ENCODE data around the gene ELK3. TPM values are rescaled to one million over a fixed set of nuclear protein-coding genes. Genes with fewer than 3 reads are reported as not detected.

Gene ELK3
- total and polyA plus RNA-seq, 2 of the 13 experiments (the other 11 are each of a cell fraction or from before 2014, with no cell fraction given): 2.9 to 3.2 TPM

DNA sequence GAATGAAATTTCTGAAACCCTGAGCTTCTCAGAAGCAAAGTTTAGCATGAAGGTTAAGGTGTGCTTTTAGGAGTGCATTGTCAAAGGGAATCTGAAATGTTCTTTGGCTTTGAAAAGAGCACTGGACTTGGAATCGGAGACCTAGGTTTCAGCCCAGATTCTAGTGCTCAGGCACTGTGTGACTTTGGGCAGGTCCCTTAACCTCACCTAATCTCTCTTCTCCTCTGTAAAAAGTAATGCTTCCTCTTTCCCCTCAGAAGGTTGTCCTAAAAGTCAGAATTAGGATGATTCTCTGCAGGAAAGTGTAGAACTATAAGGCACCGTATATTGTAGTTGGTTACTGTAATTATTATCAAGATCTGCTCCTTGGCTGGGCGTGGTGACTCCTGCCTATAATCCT lies 38.0 kb upstream of the ELK3 start (continued):
- TF ChIP-seq, protein P1, sequence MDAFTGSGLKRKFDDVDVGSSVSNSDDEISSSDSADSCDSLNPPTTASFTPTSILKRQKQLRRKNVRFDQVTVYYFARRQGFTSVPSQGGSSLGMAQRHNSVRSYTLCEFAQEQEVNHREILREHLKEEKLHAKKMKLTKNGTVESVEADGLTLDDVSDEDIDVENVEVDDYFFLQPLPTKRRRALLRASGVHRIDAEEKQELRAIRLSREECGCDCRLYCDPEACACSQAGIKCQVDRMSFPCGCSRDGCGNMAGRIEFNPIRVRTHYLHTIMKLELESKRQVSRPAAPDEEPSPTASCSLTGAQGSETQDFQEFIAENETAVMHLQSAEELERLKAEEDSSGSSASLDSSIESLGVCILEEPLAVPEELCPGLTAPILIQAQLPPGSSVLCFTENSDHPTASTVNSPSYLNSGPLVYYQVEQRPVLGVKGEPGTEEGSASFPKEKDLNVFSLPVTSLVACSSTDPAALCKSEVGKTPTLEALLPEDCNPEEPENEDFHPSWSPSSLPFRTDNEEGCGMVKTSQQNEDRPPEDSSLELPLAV (CRISPR knock-in tag; conservative IDR thresholded peaks at IDR 0.05; ENCODE audit: low read depth): no peak

DNA sequence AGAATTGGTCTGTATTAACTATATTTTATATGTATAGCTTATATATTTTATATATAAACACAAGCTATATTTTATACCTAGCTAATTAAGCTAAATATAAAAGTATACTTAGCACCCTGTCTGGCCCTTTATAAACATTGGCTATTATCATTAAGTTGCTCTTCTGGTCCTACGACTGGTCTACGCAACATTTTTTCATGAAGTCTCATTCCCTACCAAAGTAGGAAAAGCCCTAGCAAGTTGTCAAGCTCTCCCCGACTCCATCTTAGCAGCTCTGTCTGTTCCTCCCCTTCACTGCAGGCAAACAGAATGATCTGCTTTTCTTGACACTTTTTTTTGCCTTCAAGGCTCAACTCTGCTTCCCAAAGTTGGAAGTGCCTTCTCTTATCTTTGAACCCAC lies 36.7 kb upstream of the ELK3 start:
- no peak overlapping the region for H3K27ac ChIP-seq (ENCODE audit: extremely low read length, insufficient read depth, low read length)
- intact Hi-C loops (cut with micrococcal nuclease; ENCODE audit: unreplicated experiment) (no loop called here), in situ Hi-C loops (cut with HindIII; ENCODE audit: extremely low pct_ligation_motif_present, low pct_unique_long_range_greater_than_20kb) (no loop called here)
- 66% methylated on average over 3 of the region's 3 CpGs for WGBS (ENCODE audit: low lambda C conversion rate)
- BruUV-seq (replicated peaks): no TSS peak
- no peak for ATAC-seq
- no peak for DNase-seq (ENCODE audit: low spot score)
- no peaks in the 10 kb centered on the region for H3K4me1 ChIP-seq (ENCODE audit: insufficient read depth, low read length)
- H3K4me2 ChIP-seq (ENCODE audit: low read depth, low read length): no peak overlapping the region
- H4K20me1 ChIP-seq (ENCODE audit: insufficient read depth, low read length): no peaks in the 10 kb centered on the region
- no peak overlapping the region for H3K4me3 ChIP-seq (replicated peaks in 1 of 3; ENCODE audit: insufficient read depth in 1 of 3, low read depth in 2 of 3, low read length in 3 of 3)
- no peaks in the 10 kb centered on the region for H3K79me2 ChIP-seq (ENCODE audit: insufficient read depth, low read length)
- CTCF ChIA-PET (ENCODE audit: low intra/inter-chr PET ratio, low total read pairs): no interaction called here
- TF ChIP-seq HDAC1 (CRISPR knock-in tag; IDR thresholded peaks at IDR 0.05): no peak
- no peak for TF ChIP-seq KMT2B (CRISPR knock-in tag; IDR thresholded peaks at IDR 0.05)
- TF ChIP-seq, protein P2, sequence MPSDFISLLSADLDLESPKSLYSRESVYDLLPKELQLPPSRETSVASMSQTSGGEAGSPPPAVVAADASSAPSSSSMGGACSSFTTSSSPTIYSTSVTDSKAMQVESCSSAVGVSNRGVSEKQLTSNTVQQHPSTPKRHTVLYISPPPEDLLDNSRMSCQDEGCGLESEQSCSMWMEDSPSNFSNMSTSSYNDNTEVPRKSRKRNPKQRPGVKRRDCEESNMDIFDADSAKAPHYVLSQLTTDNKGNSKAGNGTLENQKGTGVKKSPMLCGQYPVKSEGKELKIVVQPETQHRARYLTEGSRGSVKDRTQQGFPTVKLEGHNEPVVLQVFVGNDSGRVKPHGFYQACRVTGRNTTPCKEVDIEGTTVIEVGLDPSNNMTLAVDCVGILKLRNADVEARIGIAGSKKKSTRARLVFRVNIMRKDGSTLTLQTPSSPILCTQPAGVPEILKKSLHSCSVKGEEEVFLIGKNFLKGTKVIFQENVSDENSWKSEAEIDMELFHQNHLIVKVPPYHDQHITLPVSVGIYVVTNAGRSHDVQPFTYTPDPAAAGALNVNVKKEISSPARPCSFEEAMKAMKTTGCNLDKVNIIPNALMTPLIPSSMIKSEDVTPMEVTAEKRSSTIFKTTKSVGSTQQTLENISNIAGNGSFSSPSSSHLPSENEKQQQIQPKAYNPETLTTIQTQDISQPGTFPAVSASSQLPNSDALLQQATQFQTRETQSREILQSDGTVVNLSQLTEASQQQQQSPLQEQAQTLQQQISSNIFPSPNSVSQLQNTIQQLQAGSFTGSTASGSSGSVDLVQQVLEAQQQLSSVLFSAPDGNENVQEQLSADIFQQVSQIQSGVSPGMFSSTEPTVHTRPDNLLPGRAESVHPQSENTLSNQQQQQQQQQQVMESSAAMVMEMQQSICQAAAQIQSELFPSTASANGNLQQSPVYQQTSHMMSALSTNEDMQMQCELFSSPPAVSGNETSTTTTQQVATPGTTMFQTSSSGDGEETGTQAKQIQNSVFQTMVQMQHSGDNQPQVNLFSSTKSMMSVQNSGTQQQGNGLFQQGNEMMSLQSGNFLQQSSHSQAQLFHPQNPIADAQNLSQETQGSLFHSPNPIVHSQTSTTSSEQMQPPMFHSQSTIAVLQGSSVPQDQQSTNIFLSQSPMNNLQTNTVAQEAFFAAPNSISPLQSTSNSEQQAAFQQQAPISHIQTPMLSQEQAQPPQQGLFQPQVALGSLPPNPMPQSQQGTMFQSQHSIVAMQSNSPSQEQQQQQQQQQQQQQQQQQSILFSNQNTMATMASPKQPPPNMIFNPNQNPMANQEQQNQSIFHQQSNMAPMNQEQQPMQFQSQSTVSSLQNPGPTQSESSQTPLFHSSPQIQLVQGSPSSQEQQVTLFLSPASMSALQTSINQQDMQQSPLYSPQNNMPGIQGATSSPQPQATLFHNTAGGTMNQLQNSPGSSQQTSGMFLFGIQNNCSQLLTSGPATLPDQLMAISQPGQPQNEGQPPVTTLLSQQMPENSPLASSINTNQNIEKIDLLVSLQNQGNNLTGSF (CRISPR knock-in tag; IDR thresholded peaks at IDR 0.05): no peak
- no peak for TF ChIP-seq NBN (conservative IDR thresholded peaks at IDR 0.05)
- no peak for FAIRE-seq
- no peak overlapping the region for H2AFZ ChIP-seq (ENCODE audit: low read length)
- POLR2A ChIA-PET: no interaction called here
- H3K9ac ChIP-seq (ENCODE audit: insufficient read depth, low read depth, low read length): no peak overlapping the region
- peaks cover 0 to 3% of the 10 kb centered on the region in 2 experiments; a peak in 1 of 5 replicates for H3K27me3 ChIP-seq (ENCODE audit: control insufficient read depth in 1 of 2, insufficient read depth in 2 of 2, low read length in 2 of 2)
- no peaks in the 10 kb centered on the region for H3K36me3 ChIP-seq (replicated peaks in 1 of 2; ENCODE audit: control insufficient read depth in 1 of 2, insufficient read depth in 2 of 2, low read length in 2 of 2)
- no peaks in the 10 kb centered on the region for H3K9me3 ChIP-seq (ENCODE audit: low read length)

All from HepG2 (cell line).